Activated naive CD8-positive, alpha-beta T cell (primary cell): ENCODE measurements around the gene CLIP1.
"Not testable (repeated sequence)": the region's sequence is repeated elsewhere in the genome, so short reads cannot be mapped to it uniquely, and the experiment has no call there.

Experiments
- H3K27ac Mint-ChIP-seq: one replicate; pipeline ENCODE4 v1.8.0; 2021; ENCODE audit warnings: mixed read lengths
- H3K27me3 Mint-ChIP-seq: one replicate; pipeline ENCODE4 v1.8.0; 2021; ENCODE audit warnings: mixed read lengths
- H3K36me3 Mint-ChIP-seq: one replicate; pipeline ENCODE4 v1.8.0; 2021; ENCODE audit warnings: mixed read lengths
- H3K4me1 Mint-ChIP-seq: one replicate; pipeline ENCODE4 v1.8.0; 2021; ENCODE audit warnings: low read depth, mixed read lengths
- H3K4me3 Mint-ChIP-seq: one replicate; pipeline ENCODE4 v1.8.0; 2021; ENCODE audit warnings: mild to moderate bottlenecking, mixed read lengths
- H3K9me3 Mint-ChIP-seq: one replicate; pipeline ENCODE4 v1.8.0; 2021; ENCODE audit warnings: low read depth, mixed read lengths

CLIP1 gene

DNA sequence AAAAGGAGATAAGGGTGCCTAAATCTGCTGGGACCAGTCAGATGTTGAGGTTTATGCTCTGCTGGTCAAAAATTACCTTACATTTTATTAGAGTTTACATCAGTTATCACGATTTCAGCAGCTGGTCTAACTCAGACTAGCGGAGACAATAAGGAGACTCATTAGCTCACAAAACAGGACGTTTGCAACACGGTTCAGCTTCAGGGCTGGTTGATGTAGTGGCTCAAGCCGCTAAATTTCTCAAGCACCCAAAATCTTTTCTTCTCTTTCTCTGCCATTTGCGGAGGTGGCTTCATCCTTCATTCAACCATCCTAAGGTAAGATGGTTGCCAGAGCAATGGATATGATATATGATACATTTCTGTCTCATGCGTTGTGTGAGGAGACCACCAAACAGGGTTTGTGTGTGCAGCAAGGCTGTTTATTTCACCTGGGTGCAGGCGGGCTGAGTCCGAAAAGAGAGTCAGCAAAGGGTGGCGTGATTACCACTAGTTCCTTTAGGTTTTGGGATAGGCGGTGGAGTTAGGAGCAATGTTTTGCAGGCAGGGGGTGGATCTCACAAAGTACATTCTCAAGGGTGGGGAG lies 30.3 kb upstream of the CLIP1 start:
- Mint-ChIP-seq H3K27ac (peak overlapping the region; percentile 92), H3K9me3 (no peaks in the 10 kb centered on the region), H3K4me1 (peaks cover 26% of the 10 kb centered on the region), H3K4me3 (peak overlapping the region; percentile 51), H3K36me3 (no peaks in the 10 kb centered on the region), H3K27me3 (no peaks in the 10 kb centered on the region)

GRCh38 chr12:122449317-122449716 lies 26.8 kb upstream of the CLIP1 start:
- Mint-ChIP-seq H3K36me3 (no peaks in the 10 kb centered on the region), H3K27ac (no peak overlapping the region), H3K27me3 (no peaks in the 10 kb centered on the region), H3K9me3 (no peaks in the 10 kb centered on the region), H3K4me3 (no peak overlapping the region), H3K4me1 (peaks cover 24% of the 10 kb centered on the region)

- not testable (repeated sequence) for H3K4me1 Mint-ChIP-seq, H3K27ac Mint-ChIP-seq, H3K36me3 Mint-ChIP-seq, H3K4me3 Mint-ChIP-seq, H3K27me3 Mint-ChIP-seq, H3K9me3 Mint-ChIP-seq
Observed at GRCh38 chr12:122447825-122448224, 25.4 kb upstream of the CLIP1 start.

DNA sequence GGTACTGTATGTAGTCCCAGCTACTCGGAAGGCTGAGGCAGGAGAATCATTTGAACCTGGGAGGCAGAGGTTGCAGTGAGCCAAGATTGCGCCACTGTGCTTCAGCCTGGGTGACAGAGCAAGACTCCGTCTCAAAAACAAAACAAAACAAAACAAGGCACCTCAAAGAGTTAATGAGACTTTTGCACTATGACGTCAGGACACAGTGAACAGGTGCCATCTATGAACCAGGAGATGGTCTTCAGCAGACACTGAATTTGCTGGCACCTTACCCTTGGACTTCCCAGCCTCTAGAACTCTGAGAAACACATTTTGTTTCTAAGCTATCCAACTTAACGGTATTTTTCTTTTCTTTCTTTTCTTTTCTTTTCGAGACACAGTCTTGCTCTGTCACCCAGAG lies 23.9 kb upstream of the CLIP1 start:
- H3K4me3 Mint-ChIP-seq, H3K9me3 Mint-ChIP-seq, H3K36me3 Mint-ChIP-seq, H3K27ac Mint-ChIP-seq, H3K27me3 Mint-ChIP-seq, H3K4me1 Mint-ChIP-seq: not testable (repeated sequence)

GRCh38 chr12:122444071-122444470 lies 21.6 kb upstream of the CLIP1 start:
- not testable (repeated sequence) for H3K27ac Mint-ChIP-seq, H3K9me3 Mint-ChIP-seq, H3K27me3 Mint-ChIP-seq, H3K36me3 Mint-ChIP-seq, H3K4me3 Mint-ChIP-seq, H3K4me1 Mint-ChIP-seq

- not testable (repeated sequence) for H3K27me3 Mint-ChIP-seq, H3K4me3 Mint-ChIP-seq, H3K9me3 Mint-ChIP-seq, H3K4me1 Mint-ChIP-seq, H3K27ac Mint-ChIP-seq, H3K36me3 Mint-ChIP-seq
Observed at GRCh38 chr12:122438822-122439221, 16.4 kb upstream of the CLIP1 start.

DNA sequence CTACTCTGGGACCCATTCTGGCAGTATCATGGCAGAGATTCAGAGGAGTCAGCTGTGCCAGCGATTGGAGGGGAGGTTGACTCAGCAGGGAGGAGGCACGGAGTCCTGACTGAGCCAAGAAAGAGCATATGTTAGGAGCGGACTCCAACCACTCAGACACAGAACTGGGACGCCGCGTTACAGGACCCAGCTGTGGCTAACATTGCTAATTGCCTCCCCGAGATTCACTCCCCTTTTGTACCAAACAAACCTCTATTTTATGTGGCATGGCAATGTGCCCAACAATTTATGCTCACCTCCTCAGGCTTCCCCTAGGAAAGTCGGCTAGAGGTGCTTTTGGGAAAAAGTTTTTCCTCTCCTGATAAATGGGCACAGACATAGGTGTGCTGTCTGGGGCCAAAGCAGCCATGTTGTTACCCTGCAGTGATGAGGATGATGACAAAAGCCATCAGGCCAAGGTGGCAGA lies 15.2 kb upstream of the CLIP1 start:
- Mint-ChIP-seq H3K9me3 (no peaks in the 10 kb centered on the region), H3K36me3 (no peaks in the 10 kb centered on the region), H3K4me3 (no peak overlapping the region), H3K27ac (no peak overlapping the region), H3K27me3 (no peaks in the 10 kb centered on the region), H3K4me1 (no peaks in the 10 kb centered on the region)

- H3K36me3 Mint-ChIP-seq = no peaks in the 10 kb centered on the region
- H3K9me3 Mint-ChIP-seq = no peaks in the 10 kb centered on the region
- no peaks in the 10 kb centered on the region for H3K4me1 Mint-ChIP-seq
- no peaks in the 10 kb centered on the region for H3K27me3 Mint-ChIP-seq
- no peak overlapping the region for H3K27ac Mint-ChIP-seq
- no peak overlapping the region for H3K4me3 Mint-ChIP-seq
Observed at GRCh38 chr12:122435186-122435585, 12.7 kb upstream of the CLIP1 start.

DNA sequence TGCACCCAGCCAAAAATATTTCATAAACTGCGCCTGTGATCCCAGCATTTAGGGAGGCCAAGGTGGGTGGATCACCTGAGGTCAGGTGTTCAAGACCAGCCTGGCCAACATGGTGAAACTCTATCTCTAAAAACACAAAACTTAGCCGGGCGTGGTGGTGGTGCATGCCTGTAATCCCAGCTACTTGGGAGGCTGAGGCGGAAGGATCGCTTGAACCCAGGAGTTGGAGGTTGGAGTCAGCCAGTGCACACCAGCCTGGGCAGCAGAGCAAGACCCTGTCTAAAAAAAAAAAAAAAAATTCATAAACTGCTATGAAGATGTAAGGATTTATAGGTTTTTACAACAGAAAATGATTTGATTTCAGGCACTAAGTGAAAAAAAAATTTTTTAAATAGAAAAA lies 6.6 kb upstream of the CLIP1 start:
- H3K4me3 Mint-ChIP-seq, H3K36me3 Mint-ChIP-seq, H3K9me3 Mint-ChIP-seq, H3K27me3 Mint-ChIP-seq, H3K27ac Mint-ChIP-seq, H3K4me1 Mint-ChIP-seq: not testable (repeated sequence)

DNA sequence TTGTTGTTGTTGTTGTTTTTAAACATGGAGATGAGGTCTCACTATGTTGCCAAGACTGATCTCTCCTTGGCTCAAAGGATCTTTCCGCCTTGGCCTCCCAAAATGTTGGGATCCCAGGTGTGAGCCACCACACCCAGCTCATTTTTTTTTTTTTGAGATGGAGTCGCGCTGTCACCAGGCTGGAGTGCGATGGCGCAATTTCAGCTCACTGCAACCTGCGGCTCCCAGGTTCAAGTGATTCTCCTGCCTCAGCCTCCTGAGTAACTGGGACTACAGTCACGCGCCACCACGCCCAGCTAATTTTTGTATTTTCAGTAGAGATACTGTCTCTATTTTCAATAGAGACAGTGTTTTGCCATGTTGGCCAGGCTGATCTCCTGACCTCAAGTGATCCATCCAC lies 4.9 kb upstream of the CLIP1 start:
- H3K4me3 Mint-ChIP-seq = no peak overlapping the region
- H3K27ac Mint-ChIP-seq = no peak overlapping the region
- no peaks in the 10 kb centered on the region for H3K36me3 Mint-ChIP-seq
- H3K27me3 Mint-ChIP-seq = no peaks in the 10 kb centered on the region
- H3K4me1 Mint-ChIP-seq = peaks cover 8% of the 10 kb centered on the region
- H3K9me3 Mint-ChIP-seq = no peaks in the 10 kb centered on the region

DNA sequence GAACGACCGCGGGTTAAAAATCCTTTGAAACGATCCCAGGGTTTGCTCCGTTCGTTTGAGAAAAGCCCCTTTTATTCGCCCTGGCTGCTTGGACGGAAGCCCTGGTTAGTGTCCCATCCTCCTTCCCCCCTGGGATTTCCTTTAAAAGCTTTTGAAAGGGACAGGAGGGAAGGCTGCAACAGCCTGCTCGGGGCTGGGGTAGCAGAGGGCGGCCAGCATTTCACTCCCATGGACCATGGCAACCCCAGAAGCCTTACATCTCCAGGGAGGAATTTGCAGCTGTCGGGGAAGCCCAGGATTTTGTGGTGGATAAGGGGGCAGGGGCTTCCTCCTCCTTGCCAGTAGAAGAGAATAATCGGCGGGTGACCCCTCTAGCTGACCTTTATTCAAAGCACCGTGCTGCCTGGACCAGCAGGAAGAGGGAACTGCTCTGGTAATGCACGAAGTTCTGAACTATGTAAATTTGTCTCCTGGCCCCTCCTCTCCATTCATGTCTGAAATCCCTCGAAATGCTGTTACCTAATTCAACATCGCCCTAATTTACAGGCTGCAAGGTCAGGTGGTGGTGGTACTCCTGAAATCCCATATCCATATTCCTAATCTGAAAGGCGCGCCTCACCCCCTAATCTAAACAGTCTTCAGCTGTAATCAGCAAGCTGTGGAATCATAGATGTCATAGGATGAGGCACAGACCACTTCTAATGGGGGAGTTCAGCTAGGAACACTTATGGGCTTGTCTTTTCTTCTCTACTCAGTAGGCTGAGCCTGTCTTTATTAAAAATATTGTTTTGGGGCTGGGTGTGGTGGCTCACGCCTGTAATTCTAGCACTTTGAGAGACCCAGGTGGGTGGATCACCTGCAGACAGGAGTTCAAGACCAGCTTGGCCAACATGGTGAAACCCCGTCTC lies 1.0 kb upstream of the CLIP1 start:
- peak overlapping the region; percentile 89 for H3K4me3 Mint-ChIP-seq
- no peaks in the 10 kb centered on the region for H3K9me3 Mint-ChIP-seq
- no peaks in the 10 kb centered on the region for H3K27me3 Mint-ChIP-seq
- peak overlapping the region; percentile 88 for H3K27ac Mint-ChIP-seq
- H3K4me1 Mint-ChIP-seq = peaks cover 23% of the 10 kb centered on the region
- no peaks in the 10 kb centered on the region for H3K36me3 Mint-ChIP-seq

DNA sequence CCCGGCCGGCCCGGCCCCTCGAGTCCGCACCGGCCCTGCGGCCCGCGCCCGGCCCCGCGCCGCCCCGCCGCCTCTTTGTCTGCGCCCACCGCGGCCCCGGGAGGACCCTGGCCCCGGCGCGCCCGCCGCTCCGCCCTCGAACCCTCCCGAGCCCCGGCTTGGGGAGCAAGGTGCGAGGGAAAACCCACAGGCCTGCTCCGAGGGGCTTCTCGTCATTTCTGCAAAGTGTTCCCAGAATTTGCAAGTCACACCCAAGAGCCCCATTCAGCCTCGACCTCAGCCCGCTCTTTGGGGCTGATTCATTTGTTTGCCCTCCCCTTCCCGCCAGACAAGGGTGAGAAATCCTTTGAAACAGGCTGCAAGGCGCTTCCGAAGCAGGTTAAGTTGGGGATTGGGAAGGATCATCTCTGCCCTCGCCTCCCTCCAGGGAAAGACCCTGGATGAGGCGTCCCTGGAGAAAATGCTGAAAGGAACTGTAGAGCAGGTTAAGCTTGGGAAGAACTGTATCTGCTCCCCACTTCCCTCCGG lies 325 bp upstream of the CLIP1 start:
- peak overlapping the region; percentile 88 for H3K27ac Mint-ChIP-seq
- H3K4me3 Mint-ChIP-seq = peak overlapping the region; percentile 89
- H3K9me3 Mint-ChIP-seq = no peaks in the 10 kb centered on the region
- H3K27me3 Mint-ChIP-seq = no peaks in the 10 kb centered on the region
- peaks cover 2% of the 10 kb centered on the region for H3K36me3 Mint-ChIP-seq
- peaks cover 29% of the 10 kb centered on the region for H3K4me1 Mint-ChIP-seq

DNA sequence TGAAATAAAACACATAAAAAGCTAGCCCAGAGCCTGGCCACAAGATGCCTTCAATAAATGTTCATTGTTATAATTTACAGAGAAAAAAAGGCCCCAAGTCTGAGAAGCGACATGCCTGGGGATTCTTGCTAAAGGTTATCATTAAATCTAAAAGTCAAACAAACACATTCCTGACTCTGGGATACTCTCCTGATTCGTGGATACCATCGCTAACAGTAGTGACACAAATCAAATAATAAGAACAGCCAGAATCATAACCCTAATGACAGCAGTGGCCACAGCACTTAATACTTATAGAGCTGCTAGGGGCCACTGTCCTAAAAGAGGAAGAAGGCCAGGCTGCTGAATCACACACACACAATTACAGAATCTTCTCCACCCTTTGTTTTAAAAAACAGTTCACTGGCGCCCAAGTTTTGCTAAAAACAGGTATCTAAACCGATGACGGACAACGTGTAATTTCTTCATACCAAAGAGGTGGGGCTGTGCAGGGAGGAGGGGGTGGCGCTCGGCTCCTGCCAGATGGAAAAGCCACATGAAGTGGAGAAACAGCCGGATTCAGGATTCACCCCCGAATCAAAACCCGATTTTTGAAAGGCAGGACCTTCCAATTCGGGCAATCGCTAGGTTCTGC lies 1.2 kb downstream of the CLIP1 start:
- Mint-ChIP-seq H3K9me3 (no peaks in the 10 kb centered on the region), H3K4me1 (peaks cover 30% of the 10 kb centered on the region), H3K4me3 (peak overlapping the region; percentile 92)

DNA sequence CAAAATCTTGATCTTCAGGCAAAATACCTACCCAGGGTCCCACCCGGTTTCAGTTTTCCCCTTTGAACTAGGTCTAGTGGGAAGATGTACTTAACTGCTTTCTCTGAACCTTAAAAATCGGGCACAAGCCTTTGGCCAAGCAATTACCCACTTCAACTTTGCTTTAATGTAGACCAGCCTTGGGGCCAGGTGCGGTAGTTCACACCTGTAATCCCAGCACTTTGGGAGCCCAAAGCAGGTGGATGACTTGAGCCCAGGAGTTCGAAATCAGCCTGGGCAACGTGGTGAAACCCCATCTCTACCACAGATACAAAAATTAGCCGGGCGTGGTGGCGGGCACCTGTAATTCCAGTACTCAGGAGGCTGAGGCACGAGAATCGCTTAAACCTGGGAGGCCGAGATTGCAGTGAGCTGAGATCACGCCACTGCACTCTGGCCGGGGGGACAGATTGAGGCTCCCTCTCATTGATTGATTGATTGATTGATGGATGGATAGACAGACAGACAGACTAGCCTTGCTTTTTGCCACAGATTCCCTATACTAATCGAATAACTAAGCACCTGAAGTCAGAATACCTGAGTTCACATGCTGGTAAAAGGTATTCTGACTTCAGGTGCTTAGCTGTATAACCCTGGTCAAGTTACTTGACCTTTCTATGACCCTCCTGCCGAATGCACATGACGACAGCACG lies 1.9 kb downstream of the CLIP1 start:
- H3K27ac Mint-ChIP-seq = peak overlapping the region; percentile 79
- H3K9me3 Mint-ChIP-seq = no peaks in the 10 kb centered on the region
- H3K4me1 Mint-ChIP-seq = peaks cover 32% of the 10 kb centered on the region
- no peaks in the 10 kb centered on the region for H3K27me3 Mint-ChIP-seq
- H3K36me3 Mint-ChIP-seq = peaks cover 3% of the 10 kb centered on the region
- peak overlapping the region; percentile 92 for H3K4me3 Mint-ChIP-seq

More for the DNA sequence above, 1.2 kb downstream of the CLIP1 start:
- H3K27ac Mint-ChIP-seq = peak overlapping the region; percentile 79
- peaks cover 3% of the 10 kb centered on the region for H3K36me3 Mint-ChIP-seq
- no peaks in the 10 kb centered on the region for H3K27me3 Mint-ChIP-seq

- not testable (repeated sequence) for H3K36me3 Mint-ChIP-seq
Observed at GRCh38 chr12:122419094-122419493, 3.4 kb downstream of the CLIP1 start.

More at GRCh38 chr12:122419094-122419493, 3.4 kb downstream of the CLIP1 start:
- not testable (repeated sequence) for H3K27me3 Mint-ChIP-seq, H3K27ac Mint-ChIP-seq, H3K9me3 Mint-ChIP-seq, H3K4me3 Mint-ChIP-seq
- peaks cover 34% of the 10 kb centered on the region for H3K4me1 Mint-ChIP-seq
